GM18508 (cell line): Measurements from ENCODE around the gene ZNF439.
"Not testable (repeated sequence)": the region's sequence is repeated elsewhere in the genome, so short reads cannot be mapped to it uniquely, and the experiment has no call there.

ENCODE experiments used
- ATAC-seq: cut with Tn5 transposase; IDR thresholded peaks from one replicate; pipeline ENCODE4 v1.9.1; 2021; ENCODE audit warnings: moderate number of reproducible peaks; ENCODE audit not compliant: insufficient read depth, unreplicated experiment

ZNF439 gene

GRCh38 chr19:11848594-11849469, at the start of gene ZNF439:
Gene ZNF439, plus strand, starts transcription at chr19:11848726. Its CDS starts 142 bp downstream, at chr19:11848868.
- ATAC-seq = no peak

- ATAC-seq = no peak
Measured at GRCh38 chr19:11806354-11807098, 42.0 kb upstream of the ZNF439 start.

GRCh38 chr19:11807099-11807380, 41.5 kb upstream of the ZNF439 start:
- no peak for ATAC-seq

- peak; percentile 30 for ATAC-seq
Measured at GRCh38 chr19:11813703-11814028, 34.9 kb upstream of the ZNF439 start.

GRCh38 chr19:11814029-11814699, 34.4 kb upstream of the ZNF439 start, which contains the start of gene ZNF440:
Gene ZNF440, plus strand, starts transcription at chr19:11814273. Its CDS starts 175 bp downstream, at chr19:11814448.
- ATAC-seq = peak; percentile 85

- ATAC-seq = no peak
Measured at GRCh38 chr19:11814700-11815035, 33.9 kb upstream of the ZNF439 start.

- no peak for ATAC-seq
Measured at GRCh38 chr19:11821474-11822109, 26.9 kb upstream of the ZNF439 start.

GRCh38 chr19:11828957-11829876, 19.3 kb upstream of the ZNF439 start:
- not testable (repeated sequence) for ATAC-seq

GRCh38 chr19:11832253-11832912, 16.1 kb upstream of the ZNF439 start:
- no peak for ATAC-seq

GRCh38 chr19:11833541-11833940, 15.0 kb upstream of the ZNF439 start:
- ATAC-seq = no peak

- not testable (repeated sequence) for ATAC-seq
Measured at GRCh38 chr19:11835626-11836066, 12.9 kb upstream of the ZNF439 start.

GRCh38 chr19:11843722-11844121, 4.8 kb upstream of the ZNF439 start:
- no peak for ATAC-seq

GRCh38 chr19:11847615-11848014, 911 bp upstream of the ZNF439 start:
- not testable (repeated sequence) for ATAC-seq

GRCh38 chr19:11848200-11848593, 329 bp upstream of the ZNF439 start:
- ATAC-seq = no peak

- not testable (repeated sequence) for ATAC-seq
Measured at GRCh38 chr19:11850289-11850688, 1.8 kb downstream of the ZNF439 start.

GRCh38 chr19:11853358-11853757, 4.8 kb downstream of the ZNF439 start:
- ATAC-seq = no peak

- no peak for ATAC-seq
Measured at GRCh38 chr19:11856596-11857250, 8.2 kb downstream of the ZNF439 start.

- no peak for ATAC-seq
Measured at GRCh38 chr19:11860721-11861120, 12.2 kb downstream of the ZNF439 start.

- ATAC-seq = no peak
Measured at GRCh38 chr19:11861301-11861700, 12.8 kb downstream of the ZNF439 start.
